ENCODE data around the gene INO80C. TPM values are rescaled to one million over a fixed set of nuclear protein-coding genes. Genes with fewer than 3 reads are reported as not detected.
A peak's percentile ranks its signal among the peaks of the same experiment; 100 is the strongest.

Gene INO80C
- total RNA-seq, 3 donors from 2014 or later = 5.9 to 14.7 (median 6.7) TPM

- no peak for DNase-seq (ENCODE audit: low spot score in 2 of 2)
- Histone ChIP-seq H3K4me3 (no peak overlapping the region), H3K4me1 (no peaks in the 10 kb centered on the region), H3K27ac (no peak overlapping the region), H3K27me3 (no peaks in the 10 kb centered on the region), H3K36me3 (no peaks in the 10 kb centered on the region), H3K9me3 (no peaks in the 10 kb centered on the region)
- intact Hi-C loops (cut with DNase I; ENCODE audit: low total_unique reads) = no loop called here
- TF ChIP-seq POLR2A (IDR thresholded peaks at IDR 0.05) (no peak), POLR2AphosphoS5 (IDR thresholded peaks at IDR 0.05) (no peak), CTCF (IDR thresholded peaks at IDR 0.05) (no peak)
Observed at GRCh38 chr18:35516351-35516750, 18.6 kb upstream of the INO80C start.

GRCh38 chr18:35515460-35516130 lies 17.8 kb upstream of the INO80C start:
- no peak for TF ChIP-seq POLR2AphosphoS5 (IDR thresholded peaks at IDR 0.05)
- no peak for TF ChIP-seq CTCF (IDR thresholded peaks at IDR 0.05)
- TF ChIP-seq POLR2A (IDR thresholded peaks at IDR 0.05) = no peak
- Histone ChIP-seq H3K4me1 (no peaks in the 10 kb centered on the region), H3K27ac (peak overlapping the region in 1 of 2 donors; percentile 4), H3K4me3 (no peak overlapping the region), H3K27me3 (no peaks in the 10 kb centered on the region), H3K36me3 (no peaks in the 10 kb centered on the region), H3K9me3 (no peaks in the 10 kb centered on the region)
- DNase-seq (ENCODE audit: low spot score in 2 of 2) = no peak
- intact Hi-C loops (cut with DNase I; ENCODE audit: low total_unique reads) = no loop called here

- no peak for DNase-seq (ENCODE audit: low spot score in 2 of 2)
- no peaks in the 10 kb centered on the region for H3K4me1 ChIP-seq
- intact Hi-C loops (cut with DNase I; ENCODE audit: low total_unique reads) = no loop called here
- no peaks in the 10 kb centered on the region for H3K9me3 ChIP-seq
- no peak overlapping the region for H3K27ac ChIP-seq
- H3K4me3 ChIP-seq = no peak overlapping the region
- no peaks in the 10 kb centered on the region for H3K27me3 ChIP-seq
- H3K36me3 ChIP-seq = no peaks in the 10 kb centered on the region
- no peak for TF ChIP-seq POLR2A (IDR thresholded peaks at IDR 0.05)
- TF ChIP-seq POLR2AphosphoS5 (IDR thresholded peaks at IDR 0.05) = no peak
- TF ChIP-seq CTCF (IDR thresholded peaks at IDR 0.05) = no peak
Observed at GRCh38 chr18:35514752-35515459, 17.1 kb upstream of the INO80C start.

GRCh38 chr18:35514283-35514682 lies 16.5 kb upstream of the INO80C start:
- no peaks in the 10 kb centered on the region for H3K9me3 ChIP-seq
- no peaks in the 10 kb centered on the region for H3K36me3 ChIP-seq
- no peak for DNase-seq (ENCODE audit: low spot score in 2 of 2)
- H3K4me3 ChIP-seq = no peak overlapping the region
- no peaks in the 10 kb centered on the region for H3K27me3 ChIP-seq
- no peak overlapping the region for H3K27ac ChIP-seq
- intact Hi-C loops (cut with DNase I; ENCODE audit: low total_unique reads) = no loop called here
- TF ChIP-seq POLR2A (IDR thresholded peaks at IDR 0.05) (no peak), CTCF (IDR thresholded peaks at IDR 0.05) (no peak), POLR2AphosphoS5 (IDR thresholded peaks at IDR 0.05) (no peak)
- no peaks in the 10 kb centered on the region for H3K4me1 ChIP-seq
